ENCODE data around the gene CLEC9A. TPM values are rescaled to one million over a fixed set of nuclear protein-coding genes. Genes with fewer than 3 reads are reported as not detected.

Gene CLEC9A
- total RNA-seq, 4 donors from 2014 or later = not detected

GRCh38 chr12:10058387-10058786 lies 27.9 kb downstream of the CLEC9A start:
- H3K9me3 ChIP-seq = no peaks in the 10 kb centered on the region
- TF ChIP-seq POLR2AphosphoS5 (IDR thresholded peaks at IDR 0.05) = no peak
- no peak for TF ChIP-seq POLR2A (IDR thresholded peaks at IDR 0.05)
- TF ChIP-seq, protein P1, sequence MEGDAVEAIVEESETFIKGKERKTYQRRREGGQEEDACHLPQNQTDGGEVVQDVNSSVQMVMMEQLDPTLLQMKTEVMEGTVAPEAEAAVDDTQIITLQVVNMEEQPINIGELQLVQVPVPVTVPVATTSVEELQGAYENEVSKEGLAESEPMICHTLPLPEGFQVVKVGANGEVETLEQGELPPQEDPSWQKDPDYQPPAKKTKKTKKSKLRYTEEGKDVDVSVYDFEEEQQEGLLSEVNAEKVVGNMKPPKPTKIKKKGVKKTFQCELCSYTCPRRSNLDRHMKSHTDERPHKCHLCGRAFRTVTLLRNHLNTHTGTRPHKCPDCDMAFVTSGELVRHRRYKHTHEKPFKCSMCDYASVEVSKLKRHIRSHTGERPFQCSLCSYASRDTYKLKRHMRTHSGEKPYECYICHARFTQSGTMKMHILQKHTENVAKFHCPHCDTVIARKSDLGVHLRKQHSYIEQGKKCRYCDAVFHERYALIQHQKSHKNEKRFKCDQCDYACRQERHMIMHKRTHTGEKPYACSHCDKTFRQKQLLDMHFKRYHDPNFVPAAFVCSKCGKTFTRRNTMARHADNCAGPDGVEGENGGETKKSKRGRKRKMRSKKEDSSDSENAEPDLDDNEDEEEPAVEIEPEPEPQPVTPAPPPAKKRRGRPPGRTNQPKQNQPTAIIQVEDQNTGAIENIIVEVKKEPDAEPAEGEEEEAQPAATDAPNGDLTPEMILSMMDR (IDR thresholded peaks at IDR 0.05) = no peak
- no peak for TF ChIP-seq EP300 (IDR thresholded peaks at IDR 0.05)
- no peak overlapping the region for H3K4me3 ChIP-seq
- H3K4me1 ChIP-seq = no peaks in the 10 kb centered on the region
- ATAC-seq = no peak
- H3K27ac ChIP-seq = no peak overlapping the region
- H3K27me3 ChIP-seq = no peaks in the 10 kb centered on the region
- H3K36me3 ChIP-seq = no peaks in the 10 kb centered on the region
- 62 to 73% methylated on average over 3 of the region's 5 CpGs for WGBS, 2 donors (ENCODE audit: low coverage in 1 of 2)

- H3K36me3 ChIP-seq = no peaks in the 10 kb centered on the region
- H3K27ac ChIP-seq = no peak overlapping the region
- no peaks in the 10 kb centered on the region for H3K9me3 ChIP-seq
- H3K27me3 ChIP-seq = no peaks in the 10 kb centered on the region
- ATAC-seq = no peak
- no peaks in the 10 kb centered on the region for H3K4me1 ChIP-seq
- TF ChIP-seq, protein P1 (IDR thresholded peaks at IDR 0.05) = no peak
- TF ChIP-seq POLR2A (IDR thresholded peaks at IDR 0.05) = no peak
- TF ChIP-seq EP300 (IDR thresholded peaks at IDR 0.05) = no peak
- TF ChIP-seq POLR2AphosphoS5 (IDR thresholded peaks at IDR 0.05) = no peak
- 85 to 100% methylated on average over 3 to 4 of the region's 4 CpGs for WGBS, 2 donors (ENCODE audit: low coverage in 1 of 2)
- no peak overlapping the region for H3K4me3 ChIP-seq
Measured at GRCh38 chr12:10065241-10065640, 34.8 kb downstream of the CLEC9A start.

DNA sequence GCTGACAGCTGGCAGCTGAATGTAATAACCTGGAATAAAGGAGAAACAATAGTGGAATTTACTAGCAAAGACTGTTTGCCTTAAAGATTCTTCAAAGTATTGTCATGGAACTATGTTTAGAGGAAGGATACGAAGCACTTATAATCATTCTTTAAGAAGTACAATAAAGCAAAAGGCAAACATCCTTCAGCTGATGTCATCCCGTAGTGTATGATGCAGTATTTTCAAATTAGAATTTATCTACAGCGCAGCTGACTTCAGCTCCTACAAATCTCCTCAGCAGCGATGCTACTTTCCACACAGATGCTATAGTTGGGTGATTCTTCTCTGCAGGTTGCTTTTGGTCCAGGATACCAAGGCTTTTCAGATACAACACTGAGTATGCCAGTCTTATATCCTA lies 36.8 kb downstream of the CLEC9A start:
- H3K27ac ChIP-seq = peak overlapping the region in 2 of 4 donors; percentile 20 to 54
- H3K4me3 ChIP-seq = no peak overlapping the region
- no peak for TF ChIP-seq EP300 (IDR thresholded peaks at IDR 0.05)
- TF ChIP-seq, protein P1 (IDR thresholded peaks at IDR 0.05) = no peak
- TF ChIP-seq POLR2A (IDR thresholded peaks at IDR 0.05) = no peak
- TF ChIP-seq POLR2AphosphoS5 (IDR thresholded peaks at IDR 0.05) = no peak
- no peaks in the 10 kb centered on the region for H3K36me3 ChIP-seq
- 52 to 66% methylated on average over 4 of the region's 4 CpGs for WGBS, 2 donors (ENCODE audit: low coverage in 1 of 2)
- H3K27me3 ChIP-seq = no peaks in the 10 kb centered on the region
- no peaks in the 10 kb centered on the region for H3K9me3 ChIP-seq
- no peak for ATAC-seq
- no peaks in the 10 kb centered on the region for H3K4me1 ChIP-seq

DNA sequence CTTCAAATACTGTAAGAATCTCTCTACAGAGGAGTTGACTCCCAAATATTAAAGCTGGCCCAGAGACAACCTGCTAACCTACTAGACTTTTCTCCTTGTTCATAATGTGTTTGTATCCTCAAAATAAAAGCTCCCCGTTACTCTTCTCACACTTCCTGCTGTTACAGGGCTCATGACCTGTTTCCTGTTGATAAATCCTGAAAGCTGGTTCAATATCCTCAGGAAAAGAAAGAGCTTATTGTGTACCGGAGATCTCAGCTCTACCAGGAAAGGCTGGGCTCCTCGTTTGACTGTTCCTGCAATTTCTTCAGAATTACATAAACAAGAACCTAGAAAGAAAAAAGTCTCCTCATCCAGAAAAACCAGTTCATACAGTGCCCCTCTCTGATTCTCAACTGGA lies 37.5 kb downstream of the CLEC9A start:
- Histone ChIP-seq H3K27ac (peak overlapping the region in 3 of 4 donors; percentile 13 to 54 (median 34)), H3K4me3 (no peak overlapping the region), H3K36me3 (no peaks in the 10 kb centered on the region), H3K27me3 (no peaks in the 10 kb centered on the region), H3K9me3 (no peaks in the 10 kb centered on the region), H3K4me1 (no peaks in the 10 kb centered on the region)
- 34 to 40% methylated on average over 3 of the region's 3 CpGs for WGBS, 2 donors (ENCODE audit: low coverage in 1 of 2)
- ATAC-seq = peak; percentile 70
- no peak for TF ChIP-seq POLR2AphosphoS5 (IDR thresholded peaks at IDR 0.05)
- TF ChIP-seq EP300 (IDR thresholded peaks at IDR 0.05) = no peak
- no peak for TF ChIP-seq POLR2A (IDR thresholded peaks at IDR 0.05)
- TF ChIP-seq, protein P1 (IDR thresholded peaks at IDR 0.05) = no peak

DNA sequence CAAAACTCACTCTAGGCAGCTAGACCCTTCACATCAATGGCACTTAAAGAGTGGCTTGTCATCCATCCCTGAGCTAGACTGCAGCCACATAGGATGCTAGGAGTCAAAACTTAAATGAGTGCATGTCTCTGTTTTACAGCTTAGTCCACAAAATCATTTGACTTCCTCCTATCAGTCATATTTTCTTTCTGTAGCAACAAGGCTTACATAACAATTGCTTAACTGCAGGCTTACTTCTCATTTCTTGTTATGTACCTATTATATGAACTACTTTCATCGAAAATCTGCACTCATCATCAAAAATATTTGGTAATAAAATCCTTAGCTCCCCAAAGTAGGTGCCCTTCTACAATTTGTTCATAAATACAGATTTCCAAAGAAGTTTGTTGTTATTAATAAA lies 38.2 kb downstream of the CLEC9A start:
- no peaks in the 10 kb centered on the region for H3K27me3 ChIP-seq
- TF ChIP-seq, protein P1 (IDR thresholded peaks at IDR 0.05) = no peak
- no peak for TF ChIP-seq POLR2A (IDR thresholded peaks at IDR 0.05)
- no peak for TF ChIP-seq POLR2AphosphoS5 (IDR thresholded peaks at IDR 0.05)
- TF ChIP-seq EP300 (IDR thresholded peaks at IDR 0.05) = no peak
- no peak overlapping the region for H3K4me3 ChIP-seq
- H3K9me3 ChIP-seq = no peaks in the 10 kb centered on the region
- peak overlapping the region in 3 of 4 donors; percentile 18 to 54 (median 34) for H3K27ac ChIP-seq
- peak; percentile 32 for ATAC-seq
- no peaks in the 10 kb centered on the region for H3K4me1 ChIP-seq
- 40 to 48% methylated on average over 1 of the region's 1 CpG for WGBS, 2 donors (ENCODE audit: low coverage in 1 of 2)
- H3K36me3 ChIP-seq = no peaks in the 10 kb centered on the region

All from gastroesophageal sphincter (tissue), 4 donors.